GM19043 (cell line): ENCODE measurements around the gene AKR1C2.
"Not testable (repeated sequence)": the region's sequence is repeated elsewhere in the genome, so short reads cannot be mapped to it uniquely, and the experiment has no call there.

Source experiments
- ATAC-seq: cut with Tn5 transposase; IDR thresholded peaks from one replicate; pipeline ENCODE4 v1.9.1; 2021; ENCODE audit warnings: low read depth; ENCODE audit not compliant: unreplicated experiment

Gene AKR1C2

GRCh38 chr10:4962876-4963814, 40.5 kb downstream of the AKR1C2 start, which contains the start of gene AKR1C1:
TSS of gene AKR1C1 (plus strand) at chr10:4963415. CDS start at chr10:4963445, 30 bp downstream.
- not testable (repeated sequence) for ATAC-seq

GRCh38 chr10:4962308-4962707, 41.3 kb downstream of the AKR1C2 start:
- ATAC-seq = not testable (repeated sequence)

GRCh38 chr10:4961558-4961957, 42.1 kb downstream of the AKR1C2 start:
- ATAC-seq = not testable (repeated sequence)

GRCh38 chr10:4956955-4957645, 46.6 kb downstream of the AKR1C2 start:
- ATAC-seq = not testable (repeated sequence)

- not testable (repeated sequence) for ATAC-seq
Measured at GRCh38 chr10:4956088-4956487, 47.6 kb downstream of the AKR1C2 start.

GRCh38 chr10:4953405-4953804, 50.3 kb downstream of the AKR1C2 start:
- ATAC-seq = no peak

- ATAC-seq = not testable (repeated sequence)
Measured at GRCh38 chr10:4951512-4952162, 52.0 kb downstream of the AKR1C2 start.

- ATAC-seq = no peak
Measured at GRCh38 chr10:4947635-4948596, 55.7 kb downstream of the AKR1C2 start.

- no peak for ATAC-seq
Measured at GRCh38 chr10:4947039-4947634, 56.5 kb downstream of the AKR1C2 start.

- no peak for ATAC-seq
Measured at GRCh38 chr10:4945766-4946717, 57.6 kb downstream of the AKR1C2 start.

GRCh38 chr10:4944841-4945240, 58.8 kb downstream of the AKR1C2 start:
- ATAC-seq = no peak

GRCh38 chr10:4943821-4944220, 59.8 kb downstream of the AKR1C2 start:
- no peak for ATAC-seq

GRCh38 chr10:4943416-4943815, 60.2 kb downstream of the AKR1C2 start:
- not testable (repeated sequence) for ATAC-seq

GRCh38 chr10:4942931-4943330, 60.7 kb downstream of the AKR1C2 start:
- ATAC-seq = not testable (repeated sequence)

GRCh38 chr10:4941540-4942330, 61.9 kb downstream of the AKR1C2 start:
- ATAC-seq = no peak

GRCh38 chr10:4940909-4941308, 62.7 kb downstream of the AKR1C2 start:
- ATAC-seq = not testable (repeated sequence)

GRCh38 chr10:4940073-4940428, 63.6 kb downstream of the AKR1C2 start:
- not testable (repeated sequence) for ATAC-seq
